Endothelial cell (in vitro differentiated cells): Measurements from ENCODE around the gene PANK4. TPM values are rescaled to one million over a fixed set of nuclear protein-coding genes. Genes with fewer than 3 reads are reported as not detected.

ENCODE experiments used
- DNase-seq: peaks from one replicate; pipeline ENCODE4 v3.0.0; 2021; ENCODE audit warnings: low spot score
- H3K27ac Mint-ChIP-seq: one replicate; pipeline ENCODE4 v1.8.0; 2021; ENCODE audit warnings: mixed read lengths, inconsistent platforms; ENCODE audit not compliant: unreplicated experiment
- H3K27me3 Mint-ChIP-seq: one replicate; pipeline ENCODE4 v1.8.0; 2021; ENCODE audit warnings: mild to moderate bottlenecking, moderate library complexity, mixed read lengths, inconsistent platforms; ENCODE audit not compliant: unreplicated experiment
- H3K36me3 Mint-ChIP-seq: one replicate; pipeline ENCODE4 v1.8.0; 2021; ENCODE audit warnings: mild to moderate bottlenecking, low read depth, mixed read lengths, inconsistent platforms; ENCODE audit not compliant: unreplicated experiment
- H3K4me1 Mint-ChIP-seq: one replicate; pipeline ENCODE4 v1.8.0; 2021; ENCODE audit warnings: mild to moderate bottlenecking, mixed read lengths, inconsistent platforms; ENCODE audit not compliant: unreplicated experiment
- H3K4me3 Mint-ChIP-seq: one replicate; pipeline ENCODE4 v1.8.0; 2021; ENCODE audit warnings: mild to moderate bottlenecking, mixed read lengths, inconsistent platforms; ENCODE audit not compliant: unreplicated experiment
- H3K9me3 Mint-ChIP-seq: one replicate; pipeline ENCODE4 v1.8.0; 2021; ENCODE audit warnings: mixed read lengths, inconsistent platforms; ENCODE audit not compliant: unreplicated experiment
- CTCF ChIP-seq: fragments of 200-600 bp; sonication (generic); IDR thresholded peaks from one replicate; pipeline ENCODE4 v1.5.0; 2021; ENCODE audit warnings: antibody characterized with exemption; ENCODE audit not compliant: unreplicated experiment
- total RNA-seq: library from RNA; stranded (reverse); fragmentation: NEBNext Ultra II Directional; extraction: Animal tissue kit (Norgen Biotek cat#: 25700); gene quantifications from one replicate; pipeline ENCODE4 v1.2.1, GENCODE V29; 2021; ENCODE audit not compliant: unreplicated experiment

The PANK4 gene
- total RNA-seq, 1 donor from 2014 or later, result 32.3 TPM

DNA sequence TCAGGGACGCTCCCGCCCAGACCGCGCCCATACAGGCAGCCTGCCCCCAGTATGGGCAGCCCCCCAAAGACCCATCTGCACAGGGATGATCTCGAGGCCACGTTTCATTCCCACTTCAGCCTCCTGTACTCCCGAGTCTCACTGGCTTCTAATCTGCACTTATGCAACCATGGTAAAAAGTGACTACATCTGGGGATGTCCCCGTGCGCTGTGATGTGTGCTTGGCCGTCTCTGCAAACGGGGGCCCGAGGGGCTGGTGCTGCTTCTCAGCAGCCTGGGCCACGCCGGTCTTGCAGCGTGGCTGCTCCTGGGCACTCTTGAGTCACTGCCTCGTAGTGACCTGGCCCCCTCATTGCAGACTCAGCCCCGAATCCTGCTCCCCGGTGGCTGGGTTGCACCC lies 67.7 kb downstream of the PANK4 start:
- Mint-ChIP-seq H3K4me3 (no peak overlapping the region), H3K4me1 (no peaks in the 10 kb centered on the region), H3K9me3 (no peaks in the 10 kb centered on the region), H3K27ac (no peak overlapping the region), H3K27me3 (peaks cover 5% of the 10 kb centered on the region), H3K36me3 (no peaks in the 10 kb centered on the region)
- TF ChIP-seq CTCF, result no peak
- DNase-seq, result no peak

Other genes with a start within 250 kb of the PANK4 start
- gene MORN1, start 135.0 kb downstream of the PANK4 start, total RNA-seq, result 12.1 TPM
- gene RER1, start 134.8 kb downstream of the PANK4 start, total RNA-seq, result 141 TPM
- gene PEX10, start 114.0 kb downstream of the PANK4 start, total RNA-seq, result 25.4 TPM
- not detected for gene PLCH2, start 50.3 kb downstream of the PANK4 start, total RNA-seq
- not detected for gene HES5, start 3.7 kb upstream of the PANK4 start, total RNA-seq
- gene TNFRSF14, start 29.8 kb upstream of the PANK4 start, total RNA-seq, result 0.26 TPM
- 35.6 TPM for gene PRXL2B, start 60.2 kb upstream of the PANK4 start, total RNA-seq
- gene MMEL1, start 106.4 kb upstream of the PANK4 start, total RNA-seq, result not detected